Tibial nerve (tissue), 4 donors: ENCODE measurements around the gene SDSL. TPM values are rescaled to one million over a fixed set of nuclear protein-coding genes. Genes with fewer than 3 reads are reported as not detected.

Experiments
- DNase-seq, 2 donors: peaks; one replicate each; pipeline ENCODE4 v3.0.0-alpha.2; 2019; ENCODE audit warnings: low spot score in 2 of 2
- H3K27ac ChIP-seq, 4 donors: fragments of 200-600 bp; sonication (generic) in 3 of 4; one replicate each; pipeline ENCODE4 v1.5.1; 2017 to 2019; ENCODE audit warnings: mild to moderate bottlenecking in 1 of 4
- H3K27me3 ChIP-seq, 2 donors: fragments of 200-600 bp; sonication (generic) in 1 of 2; one replicate each; pipeline versions ENCODE4 v1.5.1 to v1.6.0; 2017 to 2019
- H3K36me3 ChIP-seq, 3 donors: fragments of 200-600 bp; sonication (generic); one replicate each; pipeline ENCODE4 v1.5.1; 2018 to 2019
- H3K4me1 ChIP-seq, 4 donors: fragments of 200-600 bp; sonication (generic) in 3 of 4; one replicate each; pipeline ENCODE4 v1.5.1; 2017 to 2019
- H3K4me3 ChIP-seq, 4 donors: fragments of 200-600 bp; sonication (generic) in 3 of 4; one replicate each; pipeline ENCODE4 v1.5.1; 2017 to 2019; ENCODE audit warnings: mild to moderate bottlenecking in 1 of 4, moderate library complexity in 1 of 4
- H3K9me3 ChIP-seq, 4 donors: fragments of 200-600 bp; sonication (generic) in 3 of 4; one replicate each; pipeline ENCODE4 v1.5.1; 2017 to 2019
- EP300 ChIP-seq, 2 donors: sonication (generic); formaldehyde crosslinking; IDR thresholded peaks; one replicate each; pipeline ENCODE4 v1.6.1; 2017; ENCODE audit warnings: antibody characterized with exemption in 2 of 2, mild to moderate bottlenecking in 1 of 2
- POLR2A ChIP-seq, 2 donors: fragments of 450-650 bp; IDR thresholded peaks; one replicate each; pipeline ENCODE4 v1.6.1; 2017; ENCODE audit warnings: antibody characterized with exemption in 2 of 2, mild to moderate bottlenecking in 2 of 2, moderate library complexity in 2 of 2
- WGBS, 2 donors: methylation state at CpG; one replicate each; pipeline ENCODE4 v1.1.5; 2018; 5-methylcytosine and 5-hydroxymethylcytosine counted together
- total RNA-seq, 4 donors: library from RNA; depleted of rRNA; stranded (reverse); fragments of >200 nt; gene quantifications; one replicate each; pipeline ENCODE4 v1.1.0, GENCODE V29; 2016
- TF ChIP-seq, protein P1 (sequence below), 5 experiments: fragments of 200-600 bp in 3 of 5; fragments of 450-650 bp in 2 of 5; sonication (generic) in 3 of 5; IDR thresholded peaks; one replicate each; pipeline ENCODE4 v1.5.1; 2016 to 2019; ENCODE audit warnings: antibody characterized with exemption in 5 of 5, mild to moderate bottlenecking in 3 of 5, moderate library complexity in 2 of 5

The SDSL gene
- total RNA-seq, 4 donors from 2014 or later = 1.9 to 3.0 (median 2.3) TPM

DNA sequence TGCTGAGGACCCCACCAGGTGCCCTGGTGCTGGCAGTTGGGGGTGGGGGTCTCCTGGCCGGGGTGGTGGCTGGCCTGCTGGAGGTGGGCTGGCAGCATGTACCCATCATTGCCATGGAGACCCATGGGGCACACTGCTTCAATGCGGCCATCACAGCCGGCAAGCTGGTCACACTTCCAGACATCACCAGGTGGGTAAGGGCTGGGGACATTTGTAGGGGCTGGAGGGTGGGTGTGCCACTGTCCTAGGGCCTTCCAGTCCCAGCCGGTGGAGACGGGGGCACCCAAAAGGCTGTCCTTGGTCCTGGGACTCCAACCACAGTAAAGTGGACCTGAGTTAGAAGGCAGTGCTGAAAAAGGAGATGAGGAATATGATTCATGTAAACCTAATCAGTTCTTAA, 13.2 kb downstream of the SDSL start:
- Histone ChIP-seq H3K4me1 (no peaks in the 10 kb centered on the region), H3K27me3 (no peaks in the 10 kb centered on the region), H3K4me3 (no peak overlapping the region), H3K9me3 (peaks cover 0 to under 1% (median 0%) of the 10 kb centered on the region in 4 donors), H3K27ac (no peak overlapping the region), H3K36me3 (no peaks in the 10 kb centered on the region)
- TF ChIP-seq EP300 (IDR thresholded peaks at IDR 0.05) (no peak), POLR2A (IDR thresholded peaks at IDR 0.05) (no peak)
- TF ChIP-seq, protein P1, sequence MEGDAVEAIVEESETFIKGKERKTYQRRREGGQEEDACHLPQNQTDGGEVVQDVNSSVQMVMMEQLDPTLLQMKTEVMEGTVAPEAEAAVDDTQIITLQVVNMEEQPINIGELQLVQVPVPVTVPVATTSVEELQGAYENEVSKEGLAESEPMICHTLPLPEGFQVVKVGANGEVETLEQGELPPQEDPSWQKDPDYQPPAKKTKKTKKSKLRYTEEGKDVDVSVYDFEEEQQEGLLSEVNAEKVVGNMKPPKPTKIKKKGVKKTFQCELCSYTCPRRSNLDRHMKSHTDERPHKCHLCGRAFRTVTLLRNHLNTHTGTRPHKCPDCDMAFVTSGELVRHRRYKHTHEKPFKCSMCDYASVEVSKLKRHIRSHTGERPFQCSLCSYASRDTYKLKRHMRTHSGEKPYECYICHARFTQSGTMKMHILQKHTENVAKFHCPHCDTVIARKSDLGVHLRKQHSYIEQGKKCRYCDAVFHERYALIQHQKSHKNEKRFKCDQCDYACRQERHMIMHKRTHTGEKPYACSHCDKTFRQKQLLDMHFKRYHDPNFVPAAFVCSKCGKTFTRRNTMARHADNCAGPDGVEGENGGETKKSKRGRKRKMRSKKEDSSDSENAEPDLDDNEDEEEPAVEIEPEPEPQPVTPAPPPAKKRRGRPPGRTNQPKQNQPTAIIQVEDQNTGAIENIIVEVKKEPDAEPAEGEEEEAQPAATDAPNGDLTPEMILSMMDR (IDR thresholded peaks at IDR 0.05) = no peak
- 81 to 84% methylated on average over 3 to 5 of the region's 5 CpGs for WGBS, 2 donors
- no peak for DNase-seq

DNA sequence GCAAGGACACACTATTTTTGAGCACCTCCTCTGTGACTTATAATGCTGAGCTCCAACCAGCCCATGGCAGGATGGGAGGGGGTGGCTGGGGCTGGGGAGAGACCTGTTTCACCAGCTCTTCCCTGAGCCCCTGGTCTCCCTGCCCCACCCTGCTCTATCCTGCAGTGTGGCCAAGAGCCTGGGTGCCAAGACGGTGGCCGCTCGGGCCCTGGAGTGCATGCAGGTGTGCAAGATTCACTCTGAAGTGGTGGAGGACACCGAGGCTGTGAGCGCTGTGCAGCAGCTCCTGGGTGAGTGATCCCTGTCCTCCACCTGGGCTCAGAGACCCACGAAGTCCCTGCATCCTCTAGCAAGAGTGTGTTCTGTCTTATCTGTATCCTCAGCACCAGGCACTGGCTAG, 14.4 kb downstream of the SDSL start:
- WGBS, 2 donors = 72 to 86% methylated on average over 2 to 5 of the region's 6 CpGs
- DNase-seq = no peak
- H3K27ac ChIP-seq = no peak overlapping the region
- H3K9me3 ChIP-seq = no peaks in the 10 kb centered on the region
- H3K4me1 ChIP-seq = no peaks in the 10 kb centered on the region
- TF ChIP-seq EP300 (IDR thresholded peaks at IDR 0.05) = no peak
- TF ChIP-seq POLR2A (IDR thresholded peaks at IDR 0.05) = no peak
- TF ChIP-seq, protein P1 (IDR thresholded peaks at IDR 0.05) = no peak
- H3K4me3 ChIP-seq = no peak overlapping the region
- H3K36me3 ChIP-seq = no peaks in the 10 kb centered on the region
- peaks cover 0 to 3% of the 10 kb centered on the region in 2 donors for H3K27me3 ChIP-seq

DNA sequence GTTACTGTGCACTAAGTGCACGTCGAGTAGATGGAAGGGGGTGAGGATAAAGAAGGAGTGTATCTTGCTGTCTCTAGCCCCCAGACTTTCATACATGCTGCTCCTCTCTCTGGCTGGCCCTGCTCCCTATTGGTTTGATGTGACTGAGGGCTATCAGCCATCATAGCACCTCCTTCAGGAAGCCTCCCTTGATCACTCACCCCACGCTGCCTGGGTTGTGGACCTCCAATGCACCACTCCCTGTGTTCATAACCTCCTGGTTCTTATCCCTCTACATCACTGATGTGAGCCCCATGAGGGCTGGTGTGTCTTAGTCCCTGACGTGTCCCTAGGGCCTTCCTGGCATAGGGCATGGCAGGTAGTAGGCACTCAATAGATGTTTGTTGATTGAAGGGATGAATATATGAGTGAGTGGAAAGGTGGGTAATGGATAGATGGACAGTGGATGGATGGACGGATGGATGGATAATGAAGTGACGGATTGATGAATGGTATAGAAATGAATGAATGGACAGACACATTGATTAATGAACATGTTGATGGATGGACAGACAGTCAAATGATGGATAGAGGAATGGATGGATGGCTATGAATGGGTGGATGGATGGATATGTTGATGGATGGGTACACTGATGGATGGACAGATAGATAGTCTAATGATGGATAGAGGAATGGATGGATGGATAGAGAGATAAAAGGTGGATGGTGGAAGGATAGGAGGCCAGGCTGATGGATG, 15.0 kb downstream of the SDSL start:
- no peak overlapping the region for H3K27ac ChIP-seq
- no peak overlapping the region for H3K4me3 ChIP-seq
- 83 to 89% methylated on average over 6 of the region's 6 CpGs for WGBS, 2 donors
- H3K27me3 ChIP-seq = peaks cover 0 to 3% of the 10 kb centered on the region in 2 donors
- no peaks in the 10 kb centered on the region for H3K36me3 ChIP-seq
- TF ChIP-seq, protein P1 (IDR thresholded peaks at IDR 0.05) = no peak
- no peak for TF ChIP-seq POLR2A (IDR thresholded peaks at IDR 0.05)
- H3K4me1 ChIP-seq = no peaks in the 10 kb centered on the region
- no peaks in the 10 kb centered on the region for H3K9me3 ChIP-seq
- DNase-seq = no peak

DNA sequence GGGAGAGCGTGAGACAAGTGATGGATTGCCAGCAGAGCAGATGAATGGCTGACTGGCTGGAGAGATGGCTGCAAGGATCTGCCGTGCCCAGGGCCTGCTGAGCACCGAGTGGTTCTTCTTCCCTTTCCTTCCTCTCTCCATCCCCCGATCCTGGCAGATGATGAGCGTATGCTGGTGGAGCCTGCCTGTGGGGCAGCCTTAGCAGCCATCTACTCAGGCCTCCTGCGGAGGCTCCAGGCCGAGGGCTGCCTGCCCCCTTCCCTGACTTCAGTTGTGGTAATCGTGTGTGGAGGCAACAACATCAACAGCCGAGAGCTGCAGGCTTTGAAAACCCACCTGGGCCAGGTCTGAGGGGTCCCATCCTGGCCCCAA, 15.5 kb downstream of the SDSL start:
- WGBS, 2 donors = 66 to 71% methylated on average over 8 to 9 of the region's 9 CpGs
- Histone ChIP-seq H3K4me1 (no peaks in the 10 kb centered on the region), H3K27ac (no peak overlapping the region), H3K4me3 (no peak overlapping the region), H3K36me3 (no peaks in the 10 kb centered on the region), H3K9me3 (no peaks in the 10 kb centered on the region), H3K27me3 (peaks cover 0 to 3% of the 10 kb centered on the region in 2 donors)
- no peak for DNase-seq
- TF ChIP-seq, protein P1 (IDR thresholded peaks at IDR 0.05) = no peak
- TF ChIP-seq EP300 (IDR thresholded peaks at IDR 0.05) = no peak

DNA sequence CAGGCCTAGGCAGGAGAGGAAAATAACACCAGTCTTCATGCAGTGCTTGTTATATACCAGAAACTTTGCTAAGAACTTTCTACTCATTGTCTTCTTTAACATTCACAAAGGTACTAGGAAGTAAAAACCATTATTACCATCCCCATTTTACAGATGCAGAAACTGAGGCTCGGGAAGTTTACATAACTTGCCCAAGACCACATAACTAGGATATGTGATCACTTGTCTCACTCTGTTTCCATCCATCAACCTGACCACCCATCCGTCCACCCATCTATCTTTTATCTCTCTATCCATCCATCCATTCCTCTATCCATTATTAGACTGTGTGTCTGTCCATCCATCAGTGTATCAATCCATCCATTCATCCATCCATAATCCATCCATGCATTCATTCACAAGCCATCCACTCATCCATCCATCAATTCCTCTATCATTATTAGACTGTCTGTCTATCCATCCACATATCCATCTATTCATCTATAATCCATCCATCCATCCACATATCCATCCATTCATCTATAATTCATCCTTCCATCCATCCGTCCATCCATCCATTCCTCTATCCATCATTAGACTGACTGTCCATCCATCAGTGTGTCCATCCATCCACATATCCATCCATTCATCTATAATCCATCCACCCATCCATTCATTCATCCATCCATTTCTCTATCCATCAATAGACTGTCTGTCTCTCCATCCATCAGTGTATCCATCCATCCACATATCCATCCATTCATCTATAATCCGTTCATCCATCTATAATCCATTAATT, 16.5 kb downstream of the SDSL start:
- WGBS, 2 donors = 88 to 92% methylated on average over 4 of the region's 4 CpGs
- Histone ChIP-seq H3K27me3 (peaks cover 0 to 9% of the 10 kb centered on the region in 2 donors), H3K4me1 (no peaks in the 10 kb centered on the region), H3K36me3 (no peaks in the 10 kb centered on the region), H3K27ac (no peak overlapping the region), H3K4me3 (no peak overlapping the region), H3K9me3 (no peaks in the 10 kb centered on the region)
- DNase-seq = no peak
- TF ChIP-seq POLR2A (IDR thresholded peaks at IDR 0.05) = no peak
- TF ChIP-seq, protein P1 (IDR thresholded peaks at IDR 0.05) = no peak
- TF ChIP-seq EP300 (IDR thresholded peaks at IDR 0.05) = no peak
